BLaER1 treated with 17β-estradiol and CSF1 and Interleukin-3, amounts not matched to agents 10 nM and 100 nM (cell line): ENCODE data around the gene ZNF775.
A peak's percentile ranks its signal among the peaks of the same experiment; 100 is the strongest.

Experiments
- H3K27ac ChIP-seq, 11 experiments: shearing (Covaris generic); formaldehyde crosslinking; 2 replicates each; pipeline ENCODE4 v1.8.1; 2022
- H3K27me3 ChIP-seq, 11 experiments: shearing (Covaris generic); formaldehyde crosslinking; 2 replicates each; pipeline ENCODE4 v1.8.1; 2022
- H3K36me3 ChIP-seq, 11 experiments: shearing (Covaris generic); formaldehyde crosslinking; 2 replicates each; pipeline ENCODE4 v1.8.1; 2022
- H3K4me1 ChIP-seq, 10 experiments: shearing (Covaris generic); formaldehyde crosslinking; 2 replicates each; pipeline ENCODE4 v1.8.1; 2022
- H3K4me2 ChIP-seq, 11 experiments: shearing (Covaris generic); formaldehyde crosslinking; 2 replicates each; pipeline ENCODE4 v1.8.1; 2022
- H3K4me3 ChIP-seq, 10 experiments: shearing (Covaris generic); formaldehyde crosslinking; 2 replicates each; pipeline ENCODE4 v1.8.1; 2022
- H3K9ac ChIP-seq, 11 experiments: shearing (Covaris generic); formaldehyde crosslinking; 2 replicates each; pipeline ENCODE4 v1.8.1; 2022
- H3K9me3 ChIP-seq, 11 experiments: shearing (Covaris generic); formaldehyde crosslinking; replicated peaks in 1 of 11; 2 replicates each; pipeline ENCODE4 v1.8.1; 2022
- H4K20me1 ChIP-seq, 11 experiments: shearing (Covaris generic); formaldehyde crosslinking; 2 replicates each; pipeline ENCODE4 v1.8.1; 2022
- Cebpa-rat ChIP-seq, 11 experiments: shearing (Covaris generic); IDR thresholded peaks; 2 replicates each; pipeline ENCODE4 v1.8.1; 2022

Gene ZNF775

DNA sequence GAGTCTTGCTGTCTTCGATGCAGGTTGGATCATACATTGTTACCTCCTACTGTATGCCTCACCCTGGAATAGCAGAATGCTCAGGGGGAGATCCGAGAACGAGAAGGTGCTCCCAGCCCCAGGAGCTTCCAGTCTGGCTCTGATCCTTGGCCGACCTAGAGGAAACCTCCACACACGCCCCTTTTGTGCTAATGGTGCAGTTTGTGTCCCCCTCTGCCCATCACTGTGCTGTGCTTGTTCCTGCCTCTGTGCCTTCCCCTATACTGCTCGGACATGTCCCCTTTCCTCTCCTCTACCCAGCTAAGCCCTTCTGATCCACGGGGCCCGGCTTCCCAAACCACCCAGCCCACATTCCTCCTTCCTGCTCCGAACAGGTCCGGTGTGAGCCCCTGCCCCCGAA lies 32.5 kb downstream of the ZNF775 start:
- H3K9ac ChIP-seq: no peak overlapping the region
- H3K4me2 ChIP-seq: peak overlapping the region in 9 of 11 experiments; percentile 52 to 99 (median 93); a peak in 14 of 22 replicates
- peaks cover 0 to 24% (median 11%) of the 10 kb centered on the region in 11 experiments; a peak in 12 of 22 replicates for H3K36me3 ChIP-seq
- peaks cover 52 to 70% (median 63%) of the 10 kb centered on the region in 10 experiments for H3K4me1 ChIP-seq
- H3K27me3 ChIP-seq: peaks cover 0 to 15% (median 0%) of the 10 kb centered on the region in 11 experiments; a peak in 3 of 22 replicates
- no peak overlapping the region for H3K27ac ChIP-seq
- no peak overlapping the region for H3K4me3 ChIP-seq
- no peak for TF ChIP-seq Cebpa-rat (IDR thresholded peaks at IDR 0.05)
- no peaks in the 10 kb centered on the region for H3K9me3 ChIP-seq
- peaks cover 0 to 27% (median 0%) of the 10 kb centered on the region in 11 experiments; a peak in 5 of 22 replicates for H4K20me1 ChIP-seq

DNA sequence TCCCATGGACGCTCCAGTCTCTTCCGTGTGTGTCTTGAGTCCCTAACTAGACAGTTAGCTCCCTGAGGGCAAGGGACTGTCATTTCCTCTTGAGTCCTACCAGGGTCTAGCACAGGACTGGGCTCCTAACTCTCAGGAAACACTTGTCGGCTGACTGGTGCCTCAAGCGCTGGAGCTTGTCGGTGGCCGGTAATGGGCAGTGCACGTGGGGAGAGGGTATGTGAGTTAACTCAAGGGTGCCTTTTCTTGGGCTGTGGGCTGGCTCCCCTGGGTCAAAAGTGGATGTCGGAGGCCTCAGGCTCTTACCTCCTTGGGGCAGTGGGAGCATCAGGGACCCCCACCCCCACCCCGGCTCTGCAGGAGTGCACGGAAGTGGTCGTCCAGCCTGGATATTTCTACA lies 32.9 kb downstream of the ZNF775 start:
- TF ChIP-seq Cebpa-rat (IDR thresholded peaks at IDR 0.05): no peak
- Histone ChIP-seq H3K9me3 (no peaks in the 10 kb centered on the region), H3K27me3 (peaks cover 0 to 15% (median 0%) of the 10 kb centered on the region in 11 experiments; a peak in 3 of 22 replicates), H3K4me3 (no peak overlapping the region), H3K27ac (no peak overlapping the region), H3K9ac (no peak overlapping the region), H3K36me3 (peaks cover 0 to 24% (median 11%) of the 10 kb centered on the region in 11 experiments; a peak in 12 of 22 replicates), H3K4me2 (peak overlapping the region in 8 of 11 experiments; percentile 81 to 99 (median 93); a peak in 12 of 22 replicates), H4K20me1 (peaks cover 0 to 27% (median 0%) of the 10 kb centered on the region in 11 experiments; a peak in 5 of 22 replicates), H3K4me1 (peaks cover 48 to 66% (median 59%) of the 10 kb centered on the region in 10 experiments)

DNA sequence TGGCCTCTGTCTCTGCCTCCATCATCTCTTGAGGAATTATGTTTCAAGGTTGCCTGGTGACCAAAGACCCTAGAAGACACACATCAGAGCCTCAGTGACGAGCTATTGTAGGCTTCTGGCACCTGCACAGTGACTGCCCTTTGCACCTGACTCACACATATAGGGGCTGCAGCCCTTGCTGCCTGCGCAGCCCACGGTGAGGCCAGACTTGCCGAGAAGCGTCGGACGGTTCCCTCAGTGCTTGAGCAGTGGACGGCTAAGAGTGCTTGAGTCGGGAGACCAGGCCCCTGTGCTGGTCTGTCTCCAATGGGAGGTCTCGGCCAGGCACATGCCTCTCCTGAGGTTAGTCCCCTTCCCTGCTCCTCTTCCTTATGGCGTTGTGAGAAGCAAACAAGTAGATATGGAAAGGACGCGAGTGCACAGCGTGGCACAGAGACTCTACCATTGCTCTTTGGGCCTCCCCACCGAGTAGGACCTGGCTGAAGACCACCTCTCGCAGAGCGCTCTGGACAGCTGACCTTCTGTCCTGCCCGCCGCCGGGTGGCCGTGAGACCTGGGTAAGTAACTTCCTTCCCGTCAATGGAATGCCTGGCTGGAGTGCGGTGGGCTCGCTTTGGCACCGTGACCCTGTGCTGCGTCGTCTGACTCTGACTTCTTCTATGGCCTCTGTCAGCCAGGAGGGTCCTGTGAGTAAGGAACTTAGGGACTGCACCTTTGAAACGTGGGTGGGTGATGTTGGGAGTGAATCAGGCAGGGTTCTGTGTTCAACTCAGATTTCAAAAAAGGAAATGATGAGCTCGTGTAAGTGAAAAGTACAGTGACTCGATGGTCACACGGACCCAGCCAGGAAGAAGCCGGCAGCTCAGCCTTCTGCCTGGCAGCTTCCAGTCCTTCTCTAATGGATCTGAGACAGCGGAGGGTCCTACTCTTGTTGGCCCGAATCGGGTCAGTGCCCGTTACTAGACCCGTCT lies 33.7 kb downstream of the ZNF775 start:
- TF ChIP-seq Cebpa-rat (IDR thresholded peaks at IDR 0.05): no peak

DNA sequence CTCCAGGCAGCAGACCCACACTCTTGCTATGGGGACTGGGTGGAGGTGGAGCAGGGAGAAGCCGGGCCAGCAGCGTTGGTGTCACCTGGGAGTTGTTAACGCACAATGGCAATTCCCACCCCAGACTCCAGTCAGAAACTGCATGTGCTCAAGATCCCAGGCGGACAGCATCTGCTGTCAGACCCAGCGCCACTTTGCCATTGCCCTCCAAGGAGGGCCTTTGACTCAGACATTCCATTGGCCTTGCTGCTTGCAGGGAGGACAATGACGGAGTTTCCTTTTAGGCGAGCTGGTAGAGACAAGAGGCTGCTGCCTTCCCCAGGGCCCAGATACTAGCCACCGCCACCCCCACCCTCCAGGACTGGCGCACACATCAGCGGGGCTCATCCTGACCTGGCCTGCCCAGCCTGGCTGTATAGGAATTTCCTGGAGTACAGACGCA lies 34.5 kb downstream of the ZNF775 start:
- H4K20me1 ChIP-seq: peaks cover 0 to 26% (median 0%) of the 10 kb centered on the region in 11 experiments; a peak in 5 of 22 replicates
- H3K4me3 ChIP-seq: no peak overlapping the region
- no peak overlapping the region for H3K9ac ChIP-seq
- H3K9me3 ChIP-seq: no peaks in the 10 kb centered on the region
- peak overlapping the region in 3 of 11 experiments; percentile 47 to 71 (median 70); a peak in 6 of 22 replicates for H3K4me2 ChIP-seq
- H3K4me1 ChIP-seq: peaks cover 33 to 50% (median 43%) of the 10 kb centered on the region in 10 experiments
- no peak for TF ChIP-seq Cebpa-rat (IDR thresholded peaks at IDR 0.05)
- H3K27me3 ChIP-seq: peaks cover 0 to 4% (median 0%) of the 10 kb centered on the region in 11 experiments; a peak in 1 of 22 replicates
- H3K27ac ChIP-seq: no peak overlapping the region
- peaks cover 0 to 24% (median 11%) of the 10 kb centered on the region in 11 experiments; a peak in 12 of 22 replicates for H3K36me3 ChIP-seq

More for the DNA sequence above, 33.7 kb downstream of the ZNF775 start:
- Histone ChIP-seq H3K4me3 (no peak overlapping the region), H4K20me1 (peaks cover 0 to 27% (median 0%) of the 10 kb centered on the region in 11 experiments; a peak in 5 of 22 replicates), H3K27me3 (peaks cover 0 to 13% (median 0%) of the 10 kb centered on the region in 11 experiments; a peak in 3 of 22 replicates), H3K9me3 (no peaks in the 10 kb centered on the region), H3K27ac (no peak overlapping the region), H3K4me1 (peaks cover 41 to 59% (median 51%) of the 10 kb centered on the region in 10 experiments), H3K9ac (no peak overlapping the region), H3K4me2 (peak overlapping the region in 6 of 11 experiments; percentile 47 to 96 (median 76); a peak in 11 of 22 replicates), H3K36me3 (peaks cover 0 to 24% (median 11%) of the 10 kb centered on the region in 11 experiments; a peak in 12 of 22 replicates)

DNA sequence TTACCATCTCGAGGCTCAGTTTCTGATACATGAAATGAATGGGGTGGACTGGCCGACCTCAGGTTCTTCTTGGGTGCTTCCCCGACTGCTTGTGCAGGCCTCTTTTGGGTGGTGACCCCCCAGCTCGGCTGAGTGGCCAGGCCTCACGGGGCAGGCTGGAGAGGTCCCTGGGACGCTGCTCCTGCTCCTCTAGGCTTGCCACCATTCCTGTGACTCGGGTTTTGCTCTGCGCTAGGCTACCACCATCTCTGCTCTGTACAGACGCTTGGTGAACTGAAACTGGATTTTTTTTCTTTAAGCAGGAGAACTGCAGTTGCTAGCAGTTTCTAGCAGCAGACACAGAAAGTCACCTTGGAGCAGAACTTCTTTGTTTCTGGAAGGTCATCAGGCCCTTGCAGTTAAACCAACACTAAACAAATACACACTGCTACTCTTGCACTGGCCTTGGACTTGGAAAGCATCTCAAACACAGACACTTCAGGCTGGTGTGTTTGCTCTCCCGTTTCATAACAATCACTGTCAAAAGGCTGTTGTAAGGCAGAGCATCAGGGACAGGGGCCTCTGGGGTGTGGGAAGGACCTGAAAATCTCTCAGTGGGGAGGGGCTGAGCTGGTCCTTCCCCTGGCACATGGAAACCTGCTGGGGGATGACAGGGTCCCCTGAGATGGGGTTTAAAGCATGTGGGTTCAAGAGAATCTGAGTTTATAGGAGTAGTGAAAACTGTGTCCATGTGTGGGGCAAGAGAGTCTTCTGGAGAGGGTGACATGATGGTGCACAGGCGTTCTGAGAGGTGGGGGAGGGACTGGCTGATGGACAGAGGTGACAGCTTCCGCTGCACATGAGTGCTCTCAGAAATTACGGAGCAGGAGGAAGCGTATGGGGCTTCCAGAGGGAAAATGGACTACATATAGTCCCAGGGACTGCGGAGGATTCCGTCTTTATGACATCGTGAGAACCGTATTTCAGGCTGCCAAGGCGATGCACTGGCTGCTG lies 36.3 kb downstream of the ZNF775 start:
- peak overlapping the region in 2 of 11 experiments; percentile 11 to 33; a peak in 3 of 22 replicates for H3K4me2 ChIP-seq
- H3K9me3 ChIP-seq: no peaks in the 10 kb centered on the region
- H4K20me1 ChIP-seq: peaks cover 0 to 15% (median 0%) of the 10 kb centered on the region in 11 experiments; a peak in 5 of 22 replicates
- H3K27ac ChIP-seq: no peak overlapping the region
- no peak overlapping the region for H3K4me3 ChIP-seq
- H3K36me3 ChIP-seq: peaks cover 0 to 18% (median 4%) of the 10 kb centered on the region in 11 experiments; a peak in 8 of 22 replicates
- 0 out of 22 replicates have a peak overlapping the region, but pooled peaks of 1 of the 11 experiments have one; percentile 31 for H3K9ac ChIP-seq
- H3K4me1 ChIP-seq: peaks cover 19 to 37% (median 25%) of the 10 kb centered on the region in 10 experiments
- no peak for TF ChIP-seq Cebpa-rat (IDR thresholded peaks at IDR 0.05)
- H3K27me3 ChIP-seq: peaks cover 0 to 6% (median 3%) of the 10 kb centered on the region in 11 experiments; a peak in 9 of 22 replicates

DNA sequence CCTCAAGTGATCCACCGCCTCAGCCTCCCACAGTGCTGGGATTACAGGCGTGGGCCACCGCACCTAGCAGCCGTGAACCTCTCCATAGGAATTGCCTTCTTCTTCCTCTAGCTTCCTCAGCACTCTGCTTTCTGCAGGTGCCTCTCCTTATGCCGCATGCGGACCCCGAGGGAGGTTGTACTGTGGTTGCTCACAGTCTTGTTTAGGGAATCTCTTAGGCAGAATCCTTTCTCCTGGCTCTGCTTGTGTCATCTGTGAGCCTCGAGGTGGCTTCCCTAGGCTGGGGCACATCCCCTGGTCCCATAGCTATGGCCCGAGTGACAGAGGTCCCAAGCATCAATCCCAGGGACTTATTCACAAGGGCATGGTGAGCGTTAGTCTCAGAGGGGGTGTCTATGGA lies 38.1 kb downstream of the ZNF775 start:
- peaks cover 0 to 6% (median 0%) of the 10 kb centered on the region in 11 experiments; a peak in 1 of 22 replicates for H3K36me3 ChIP-seq
- H3K9ac ChIP-seq: no peak overlapping the region
- peaks cover 2 to 26% (median 10%) of the 10 kb centered on the region in 10 experiments; a peak in 15 of 20 replicates for H3K4me1 ChIP-seq
- TF ChIP-seq Cebpa-rat (IDR thresholded peaks at IDR 0.05): no peak
- peaks cover 0 to 10% (median 6%) of the 10 kb centered on the region in 11 experiments; a peak in 9 of 22 replicates for H3K27me3 ChIP-seq
- H4K20me1 ChIP-seq: 0 out of 22 replicates have a peak, but pooled peaks cover 0 to 4% (median 0%) of the 10 kb centered on the region in 11 experiments
- H3K9me3 ChIP-seq: no peaks in the 10 kb centered on the region
- H3K4me2 ChIP-seq: no peak overlapping the region
- H3K27ac ChIP-seq: no peak overlapping the region
- no peak overlapping the region for H3K4me3 ChIP-seq

DNA sequence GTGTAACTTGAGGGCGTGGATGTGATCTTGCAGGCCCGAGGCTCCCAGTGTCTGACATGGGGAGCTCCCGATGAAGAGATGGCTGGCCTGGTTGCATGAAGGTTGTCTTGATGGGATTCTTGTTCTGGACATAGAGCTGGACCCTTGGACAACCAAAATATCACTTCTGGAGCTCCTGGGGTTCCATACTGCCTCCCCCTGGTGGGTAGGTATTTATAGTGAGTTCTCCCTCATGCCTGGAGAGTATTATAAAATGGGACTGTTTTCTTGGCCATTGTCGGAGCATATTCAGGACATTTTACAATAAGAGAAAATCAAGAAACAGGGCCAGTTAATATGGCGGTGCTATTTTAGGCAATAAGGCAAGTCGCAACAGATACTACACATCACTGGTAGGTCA lies 38.7 kb downstream of the ZNF775 start:
- Histone ChIP-seq H3K27ac (no peak overlapping the region), H4K20me1 (no peaks in the 10 kb centered on the region), H3K27me3 (peaks cover 0 to 10% (median 6%) of the 10 kb centered on the region in 11 experiments; a peak in 9 of 22 replicates), H3K4me2 (no peak overlapping the region), H3K4me1 (peaks cover 0 to 22% (median 6%) of the 10 kb centered on the region in 10 experiments; a peak in 12 of 20 replicates), H3K9ac (no peak overlapping the region), H3K9me3 (no peaks in the 10 kb centered on the region), H3K4me3 (no peak overlapping the region), H3K36me3 (0 out of 22 replicates have a peak, but pooled peaks cover 0 to under 1% (median 0%) of the 10 kb centered on the region in 11 experiments)
- TF ChIP-seq Cebpa-rat (IDR thresholded peaks at IDR 0.05): no peak
